ENCODE data around the gene TRIM50.

DNA sequence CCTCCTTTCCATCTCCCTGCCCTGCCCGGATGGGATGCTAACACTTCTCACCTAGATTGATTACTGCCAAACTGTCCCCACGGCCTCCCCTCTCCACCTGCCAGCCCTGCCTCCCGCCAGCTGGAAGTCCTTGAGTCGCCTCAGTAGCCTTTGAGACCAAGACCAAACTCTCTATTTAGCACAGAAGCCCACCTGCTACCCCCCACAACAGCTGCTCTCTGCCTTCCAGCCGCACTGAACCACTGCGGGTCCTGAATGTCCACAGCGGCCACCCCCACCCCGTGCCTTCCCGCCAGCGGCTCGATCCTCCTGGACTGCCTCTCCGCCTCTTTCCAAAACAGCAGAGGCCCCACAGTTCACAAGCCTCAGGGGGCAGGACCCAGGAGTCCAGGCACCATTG is 39.1 kb upstream of the TRIM50 start:
- TF ChIP-seq, protein P1, sequence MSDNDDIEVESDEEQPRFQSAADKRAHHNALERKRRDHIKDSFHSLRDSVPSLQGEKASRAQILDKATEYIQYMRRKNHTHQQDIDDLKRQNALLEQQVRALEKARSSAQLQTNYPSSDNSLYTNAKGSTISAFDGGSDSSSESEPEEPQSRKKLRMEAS (IDR thresholded peaks at IDR 0.05) = no peak
- TF ChIP-seq, protein P2, sequence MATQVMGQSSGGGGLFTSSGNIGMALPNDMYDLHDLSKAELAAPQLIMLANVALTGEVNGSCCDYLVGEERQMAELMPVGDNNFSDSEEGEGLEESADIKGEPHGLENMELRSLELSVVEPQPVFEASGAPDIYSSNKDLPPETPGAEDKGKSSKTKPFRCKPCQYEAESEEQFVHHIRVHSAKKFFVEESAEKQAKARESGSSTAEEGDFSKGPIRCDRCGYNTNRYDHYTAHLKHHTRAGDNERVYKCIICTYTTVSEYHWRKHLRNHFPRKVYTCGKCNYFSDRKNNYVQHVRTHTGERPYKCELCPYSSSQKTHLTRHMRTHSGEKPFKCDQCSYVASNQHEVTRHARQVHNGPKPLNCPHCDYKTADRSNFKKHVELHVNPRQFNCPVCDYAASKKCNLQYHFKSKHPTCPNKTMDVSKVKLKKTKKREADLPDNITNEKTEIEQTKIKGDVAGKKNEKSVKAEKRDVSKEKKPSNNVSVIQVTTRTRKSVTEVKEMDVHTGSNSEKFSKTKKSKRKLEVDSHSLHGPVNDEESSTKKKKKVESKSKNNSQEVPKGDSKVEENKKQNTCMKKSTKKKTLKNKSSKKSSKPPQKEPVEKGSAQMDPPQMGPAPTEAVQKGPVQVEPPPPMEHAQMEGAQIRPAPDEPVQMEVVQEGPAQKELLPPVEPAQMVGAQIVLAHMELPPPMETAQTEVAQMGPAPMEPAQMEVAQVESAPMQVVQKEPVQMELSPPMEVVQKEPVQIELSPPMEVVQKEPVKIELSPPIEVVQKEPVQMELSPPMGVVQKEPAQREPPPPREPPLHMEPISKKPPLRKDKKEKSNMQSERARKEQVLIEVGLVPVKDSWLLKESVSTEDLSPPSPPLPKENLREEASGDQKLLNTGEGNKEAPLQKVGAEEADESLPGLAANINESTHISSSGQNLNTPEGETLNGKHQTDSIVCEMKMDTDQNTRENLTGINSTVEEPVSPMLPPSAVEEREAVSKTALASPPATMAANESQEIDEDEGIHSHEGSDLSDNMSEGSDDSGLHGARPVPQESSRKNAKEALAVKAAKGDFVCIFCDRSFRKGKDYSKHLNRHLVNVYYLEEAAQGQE (IDR thresholded peaks at IDR 0.05; ENCODE audit: low read depth) = no peak
- no peak for TF ChIP-seq CEBPB (IDR thresholded peaks at IDR 0.05)
- no peak for TF ChIP-seq ZBTB7A (IDR thresholded peaks at IDR 0.05; ENCODE audit: low read depth)
- no peak for TF ChIP-seq TAF1 (IDR thresholded peaks at IDR 0.05; ENCODE audit: low read depth)
- no peak for TF ChIP-seq RAD21 (IDR thresholded peaks at IDR 0.05; ENCODE audit: low read depth)
- TF ChIP-seq, protein P3, sequence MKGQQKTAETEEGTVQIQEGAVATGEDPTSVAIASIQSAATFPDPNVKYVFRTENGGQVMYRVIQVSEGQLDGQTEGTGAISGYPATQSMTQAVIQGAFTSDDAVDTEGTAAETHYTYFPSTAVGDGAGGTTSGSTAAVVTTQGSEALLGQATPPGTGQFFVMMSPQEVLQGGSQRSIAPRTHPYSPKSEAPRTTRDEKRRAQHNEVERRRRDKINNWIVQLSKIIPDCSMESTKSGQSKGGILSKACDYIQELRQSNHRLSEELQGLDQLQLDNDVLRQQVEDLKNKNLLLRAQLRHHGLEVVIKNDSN (IDR thresholded peaks at IDR 0.05) = no peak
- TF ChIP-seq EP300 (IDR thresholded peaks at IDR 0.05; ENCODE audit: borderline replicate concordance) = no peak
- no peak for TF ChIP-seq TCF12 (IDR thresholded peaks at IDR 0.05; ENCODE audit: low read depth)
- no peak for TF ChIP-seq YY1 (IDR thresholded peaks at IDR 0.05; ENCODE audit: low read depth)
- no peak for TF ChIP-seq CREB1 (IDR thresholded peaks at IDR 0.05; ENCODE audit: low read depth)
- no peak for TF ChIP-seq NFIC (IDR thresholded peaks at IDR 0.05)
